SU-DHL-6 (cell line): ENCODE measurements around the gene DLK1.

Experiments
- H2AFZ ChIP-seq: fragments of 200-600 bp; sonication (generic); 2 replicates; pipeline ENCODE4 v1.6.1; 2014; ENCODE audit warnings: low read depth, mild to moderate bottlenecking, moderate library complexity, mixed read lengths, antibody characterized with exemption, low read length; ENCODE audit not compliant: severe bottlenecking
- H3F3A ChIP-seq: fragments of 200-600 bp; shearing (Covaris generic); 2 replicates; pipeline ENCODE4 v1.6.0; 2016; ENCODE audit warnings: antibody characterized with exemption, mild to moderate bottlenecking; ENCODE audit not compliant: insufficient read depth
- H3K27ac ChIP-seq: fragments of 200-600 bp; sonication (generic); 2 replicates; pipeline ENCODE4 v1.5.1; 2016; ENCODE audit warnings: low read depth, mild to moderate bottlenecking, low read length, moderate library complexity, mixed read lengths
- H3K27me3 ChIP-seq: fragments of 200-600 bp; sonication (generic), shearing (Covaris generic); 2 replicates; pipeline ENCODE4 v1.6.0; 2014; ENCODE audit warnings: mild to moderate bottlenecking, low read length
- H3K36me3 ChIP-seq: fragments of 200-600 bp; sonication (generic); 2 replicates; pipeline ENCODE4 v1.6.1; 2014; ENCODE audit warnings: mild to moderate bottlenecking, low read length, mixed read lengths
- H3K4me2 ChIP-seq: fragments of 300-600, 200-600 bp; shearing (Covaris generic), sonication (generic); 2 replicates; pipeline ENCODE4 v1.6.0; 2014; ENCODE audit warnings: low read length, low read depth, mild to moderate bottlenecking; ENCODE audit not compliant: poor library complexity, severe bottlenecking
- H3K4me3 ChIP-seq: fragments of 200-600 bp; sonication (generic); 2 replicates; pipeline ENCODE4 v1.5.1; 2014; ENCODE audit warnings: antibody characterized with exemption, low read length, mild to moderate bottlenecking, mixed read lengths; ENCODE audit not compliant: insufficient read depth, poor library complexity, severe bottlenecking
- H3K79me2 ChIP-seq: fragments of 200-600 bp; sonication (generic); 2 replicates; pipeline ENCODE4 v1.6.1; 2014; ENCODE audit warnings: mild to moderate bottlenecking, low read length, moderate library complexity; ENCODE audit not compliant: insufficient read depth
- H3K9ac ChIP-seq: fragments of 200-600 bp; sonication (generic); 2 replicates; pipeline ENCODE4 v1.7.0; 2014; ENCODE audit warnings: mild to moderate bottlenecking, low read length
- H3K9me2 ChIP-seq: fragments of 200-600 bp; sonication (generic); replicated peaks from 2 replicates; pipeline ENCODE4 v1.6.1; 2014; ENCODE audit warnings: low read length; ENCODE audit not compliant: insufficient read depth
- H3K9me3 ChIP-seq: fragments of 200-600 bp; sonication (generic); 2 replicates; pipeline ENCODE4 v1.6.1; 2014; ENCODE audit warnings: low read length, mixed read lengths; ENCODE audit not compliant: insufficient read depth
- H4K20me1 ChIP-seq: fragments of 200-600 bp; sonication (generic); 2 replicates; pipeline ENCODE4 v1.6.1; 2014; ENCODE audit warnings: low read depth, mild to moderate bottlenecking, antibody characterized with exemption, low read length, moderate library complexity, mixed read lengths
- CTCF ChIP-seq: fragments of 200-600 bp; sonication (generic); IDR thresholded peaks from one replicate; pipeline ENCODE4 v1.5.1; 2017; ENCODE audit warnings: antibody characterized with exemption, mild to moderate bottlenecking, low read length, moderate library complexity; ENCODE audit not compliant: insufficient read depth, poor library complexity, severe bottlenecking
- EZH2phosphoT487 ChIP-seq: fragments of 200-600 bp; sonication (generic), shearing (Covaris generic); conservative IDR thresholded peaks from 2 replicates; pipeline ENCODE4 v1.6.1; 2018; ENCODE audit warnings: mild to moderate bottlenecking, antibody characterized with exemption, low read length, moderate library complexity, mixed read lengths

DLK1 gene

GRCh38 chr14:100747736-100748135, 21.0 kb downstream of the DLK1 start:
- TF ChIP-seq CTCF (no peak), EZH2phosphoT487 (no peak)

GRCh38 chr14:100748403-100748802, 21.7 kb downstream of the DLK1 start:
- no peak overlapping the region for H3K4me3 ChIP-seq
- H3K9ac ChIP-seq: no peak overlapping the region
- no peaks in the 10 kb centered on the region for H3K36me3 ChIP-seq
- H3K9me3 ChIP-seq: no peaks in the 10 kb centered on the region
- H3K27ac ChIP-seq: no peak overlapping the region
- H3K27me3 ChIP-seq: no peaks in the 10 kb centered on the region
- H3K79me2 ChIP-seq: no peaks in the 10 kb centered on the region
- H3K9me2 ChIP-seq: no peaks in the 10 kb centered on the region
- TF ChIP-seq EZH2phosphoT487: no peak
- no peak for TF ChIP-seq CTCF
- no peaks in the 10 kb centered on the region for H3F3A ChIP-seq
- H3K4me2 ChIP-seq: no peak overlapping the region
- no peak overlapping the region for H2AFZ ChIP-seq
- H4K20me1 ChIP-seq: no peaks in the 10 kb centered on the region

More at GRCh38 chr14:100747736-100748135, 21.0 kb downstream of the DLK1 start:
- Histone ChIP-seq H3K4me3 (no peak overlapping the region), H2AFZ (no peak overlapping the region), H3K9ac (no peak overlapping the region), H3K9me3 (no peaks in the 10 kb centered on the region), H3F3A (no peaks in the 10 kb centered on the region), H3K36me3 (no peaks in the 10 kb centered on the region), H3K27ac (no peak overlapping the region), H3K79me2 (no peaks in the 10 kb centered on the region), H3K4me2 (no peak overlapping the region), H3K27me3 (no peaks in the 10 kb centered on the region), H3K9me2 (no peaks in the 10 kb centered on the region), H4K20me1 (no peaks in the 10 kb centered on the region)

- no peaks in the 10 kb centered on the region for H3K79me2 ChIP-seq
- H3K27ac ChIP-seq: no peak overlapping the region
- no peaks in the 10 kb centered on the region for H3F3A ChIP-seq
- no peaks in the 10 kb centered on the region for H4K20me1 ChIP-seq
- no peaks in the 10 kb centered on the region for H3K9me2 ChIP-seq
- no peaks in the 10 kb centered on the region for H3K36me3 ChIP-seq
- TF ChIP-seq CTCF: no peak
- TF ChIP-seq EZH2phosphoT487: no peak
- no peak overlapping the region for H3K4me2 ChIP-seq
- no peak overlapping the region for H3K9ac ChIP-seq
- no peaks in the 10 kb centered on the region for H3K27me3 ChIP-seq
- no peak overlapping the region for H3K4me3 ChIP-seq
- H3K9me3 ChIP-seq: no peaks in the 10 kb centered on the region
- H2AFZ ChIP-seq: no peak overlapping the region
Measured at GRCh38 chr14:100748944-100749343, 22.3 kb downstream of the DLK1 start.
